Stimulated activated CD8-positive, alpha-beta memory T cell treated with anti-CD3 and anti-CD28 coated beads, Interleukin-12 subunit alpha, Interleukin-12 subunit beta, amount 100 ng/mL, for 24 hours (primary cell): ENCODE results near the gene CRISP2.
"Not testable (repeated sequence)": the region's sequence is repeated elsewhere in the genome, so short reads cannot be mapped to it uniquely, and the experiment has no call there.

Experiments used
- DNase-seq: peaks from one replicate; pipeline ENCODE4 v3.0.0-alpha.2; 2020; ENCODE audit errors: extremely low read depth

The CRISP2 gene

GRCh38 chr6:49713346-49713745, at the start of gene CRISP2:
Gene CRISP2 (minus strand): TSS chr6:49713543. CDS start chr6:49709196, 4,347 bp downstream.
- DNase-seq, result no peak

GRCh38 chr6:49744259-49744658, 30.9 kb upstream of the CRISP2 start, which contains the start of gene CRISP3:
Gene CRISP3 (minus strand): TSS chr6:49744388. CDS start chr6:49744367, 21 bp downstream.
- no peak for DNase-seq

- DNase-seq, result no peak
These were observed 30.1 kb upstream of the CRISP2 start for GRCh38 chr6:49743429-49743828.

- no peak for DNase-seq
These were observed 26.1 kb upstream of the CRISP2 start for GRCh38 chr6:49739423-49739822.

GRCh38 chr6:49736017-49736508, 22.7 kb upstream of the CRISP2 start:
- DNase-seq, result no peak

GRCh38 chr6:49733680-49734079, 20.3 kb upstream of the CRISP2 start:
- no peak for DNase-seq

- DNase-seq, result no peak
These were observed 19.4 kb upstream of the CRISP2 start for GRCh38 chr6:49732781-49733180.

- DNase-seq, result no peak
These were observed 16.9 kb upstream of the CRISP2 start for GRCh38 chr6:49730251-49730650.

- DNase-seq, result not testable (repeated sequence)
These were observed 10.6 kb upstream of the CRISP2 start for GRCh38 chr6:49723917-49724316.

- DNase-seq, result no peak
These were observed 8.0 kb upstream of the CRISP2 start for GRCh38 chr6:49721297-49721696.

- DNase-seq, result no peak
These were observed 7.0 kb upstream of the CRISP2 start for GRCh38 chr6:49720372-49720771.

- DNase-seq, result no peak
These were observed 14.9 kb downstream of the CRISP2 start for GRCh38 chr6:49698478-49698877.

- DNase-seq, result no peak
These were observed 19.8 kb downstream of the CRISP2 start for GRCh38 chr6:49693512-49693911.

GRCh38 chr6:49692534-49692933, 20.8 kb downstream of the CRISP2 start:
- DNase-seq, result no peak

GRCh38 chr6:49676671-49677281, 36.6 kb downstream of the CRISP2 start:
- no peak for DNase-seq

- DNase-seq, result no peak
These were observed 37.5 kb downstream of the CRISP2 start for GRCh38 chr6:49675816-49676215.

GRCh38 chr6:49668083-49668511, 45.2 kb downstream of the CRISP2 start:
- no peak for DNase-seq

- no peak for DNase-seq
These were observed 46.2 kb downstream of the CRISP2 start for GRCh38 chr6:49666930-49667757.

GRCh38 chr6:49666480-49666879, 46.9 kb downstream of the CRISP2 start:
- no peak for DNase-seq

GRCh38 chr6:49664817-49665216, 48.5 kb downstream of the CRISP2 start:
- DNase-seq, result no peak

- DNase-seq, result not testable (repeated sequence)
These were observed 49.3 kb downstream of the CRISP2 start for GRCh38 chr6:49664054-49664453.

- DNase-seq, result no peak
These were observed 50.5 kb downstream of the CRISP2 start for GRCh38 chr6:49662892-49663261.
